ENCODE results near the gene F7. TPM values are rescaled to one million over a fixed set of nuclear protein-coding genes. Genes with fewer than 3 reads are reported as not detected.

The F7 gene
- total RNA-seq, 2 experiments from 2014 or later: 0.20 to 0.45 TPM

DNA sequence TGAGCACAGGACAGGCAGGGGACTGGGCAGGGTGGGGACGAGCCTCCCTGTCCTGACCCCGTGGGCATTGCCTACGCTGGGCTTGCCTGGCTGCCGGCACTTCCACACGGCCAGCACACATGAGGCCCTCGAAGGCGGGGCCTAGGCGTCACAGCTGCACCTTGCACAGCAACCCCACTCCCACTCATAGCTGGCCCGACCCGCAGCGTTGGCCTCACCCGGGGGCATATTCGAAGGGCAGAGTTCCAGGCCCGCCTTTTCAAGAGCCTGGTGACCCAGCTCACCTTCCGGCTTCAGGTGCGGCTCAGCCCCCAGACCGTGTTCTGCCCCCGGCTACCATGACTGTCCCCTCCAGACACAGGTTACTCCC, 36.0 kb downstream of the F7 start:
- intact Hi-C loops (cut with micrococcal nuclease): no loop called here
- H3K36me3 Mint-ChIP-seq (ENCODE audit: low read depth): no peaks in the 10 kb centered on the region
- H3K4me1 Mint-ChIP-seq (ENCODE audit: low read depth): peaks cover 12% of the 10 kb centered on the region
- ChIA-PET CTCF (interaction anchor here (1.0 to 1.2 kb wide), 2 partner anchors 198 to 274 kb away, joined by 3 read pairs; no protein-coding TSS in a partner anchor), POLR2A (interaction anchor here (0.6 kb wide), 1 partner anchor 9 kb away, joined by 3 read pairs; no protein-coding TSS in a partner anchor)
- ATAC-seq: no peak
- no peak overlapping the region for H3K27ac Mint-ChIP-seq
- TF ChIP-seq, protein P1, sequence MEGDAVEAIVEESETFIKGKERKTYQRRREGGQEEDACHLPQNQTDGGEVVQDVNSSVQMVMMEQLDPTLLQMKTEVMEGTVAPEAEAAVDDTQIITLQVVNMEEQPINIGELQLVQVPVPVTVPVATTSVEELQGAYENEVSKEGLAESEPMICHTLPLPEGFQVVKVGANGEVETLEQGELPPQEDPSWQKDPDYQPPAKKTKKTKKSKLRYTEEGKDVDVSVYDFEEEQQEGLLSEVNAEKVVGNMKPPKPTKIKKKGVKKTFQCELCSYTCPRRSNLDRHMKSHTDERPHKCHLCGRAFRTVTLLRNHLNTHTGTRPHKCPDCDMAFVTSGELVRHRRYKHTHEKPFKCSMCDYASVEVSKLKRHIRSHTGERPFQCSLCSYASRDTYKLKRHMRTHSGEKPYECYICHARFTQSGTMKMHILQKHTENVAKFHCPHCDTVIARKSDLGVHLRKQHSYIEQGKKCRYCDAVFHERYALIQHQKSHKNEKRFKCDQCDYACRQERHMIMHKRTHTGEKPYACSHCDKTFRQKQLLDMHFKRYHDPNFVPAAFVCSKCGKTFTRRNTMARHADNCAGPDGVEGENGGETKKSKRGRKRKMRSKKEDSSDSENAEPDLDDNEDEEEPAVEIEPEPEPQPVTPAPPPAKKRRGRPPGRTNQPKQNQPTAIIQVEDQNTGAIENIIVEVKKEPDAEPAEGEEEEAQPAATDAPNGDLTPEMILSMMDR (IDR thresholded peaks at IDR 0.05): no peak
- H3K9me3 Mint-ChIP-seq: no peaks in the 10 kb centered on the region
- H3K27me3 Mint-ChIP-seq: no peaks in the 10 kb centered on the region
- DNase-seq: no peak
- H3K4me3 Mint-ChIP-seq: no peak overlapping the region

GRCh38 chr13:113142876-113143275, 37.3 kb downstream of the F7 start:
- intact Hi-C loops (cut with micrococcal nuclease): no loop called here
- H3K27ac Mint-ChIP-seq: no peak overlapping the region
- no peaks in the 10 kb centered on the region for H3K9me3 Mint-ChIP-seq
- no peak overlapping the region for H3K4me3 Mint-ChIP-seq
- TF ChIP-seq, protein P1 (IDR thresholded peaks at IDR 0.05): no peak
- H3K4me1 Mint-ChIP-seq (ENCODE audit: low read depth): peaks cover 12% of the 10 kb centered on the region
- H3K27me3 Mint-ChIP-seq: no peaks in the 10 kb centered on the region
- ChIA-PET POLR2A (no interaction called here), CTCF (no interaction called here)
- ATAC-seq (no peak), DNase-seq (no peak)
- H3K36me3 Mint-ChIP-seq (ENCODE audit: low read depth): no peaks in the 10 kb centered on the region

DNA sequence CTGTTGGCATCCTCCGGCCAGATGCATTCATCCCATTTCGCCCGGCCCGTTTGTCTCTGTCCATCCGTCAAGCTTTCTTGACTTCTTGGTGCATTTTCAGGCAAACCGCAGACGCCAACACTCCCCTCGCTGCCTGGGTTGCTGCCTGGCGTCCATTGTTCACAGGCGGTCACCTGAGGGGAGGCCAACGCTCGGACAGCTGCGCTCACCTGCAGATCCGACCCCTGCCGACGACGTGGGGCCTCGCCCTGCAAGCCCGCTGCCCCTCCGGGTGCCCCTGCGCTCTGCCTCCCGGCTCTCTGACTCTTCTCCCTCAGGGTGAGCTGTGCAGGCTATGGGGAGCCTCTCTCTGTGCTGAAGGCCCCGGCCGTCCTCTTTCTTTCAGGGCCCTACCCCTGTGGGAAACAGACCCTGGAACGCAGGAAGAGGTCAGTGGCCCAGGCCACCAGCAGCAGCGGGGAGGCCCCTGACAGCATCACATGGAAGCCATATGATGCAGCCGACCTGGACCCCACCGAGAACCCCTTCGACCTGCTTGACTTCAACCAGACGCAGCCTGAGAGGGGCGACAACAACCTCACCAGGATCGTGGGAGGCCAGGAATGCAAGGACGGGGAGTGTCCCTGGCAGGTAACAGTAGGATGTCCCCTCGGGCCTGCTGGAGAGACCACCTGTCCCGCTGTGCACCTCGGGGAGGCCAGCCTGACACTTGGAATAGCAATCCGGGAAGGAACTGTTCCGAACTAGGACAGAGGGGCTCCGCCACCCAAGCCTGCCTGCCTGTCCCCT, 38.1 kb downstream of the F7 start:
- ATAC-seq (no peak), DNase-seq (no peak)
- Mint-ChIP-seq H3K4me1 (ENCODE audit: low read depth) (peaks cover 12% of the 10 kb centered on the region), H3K4me3 (no peak overlapping the region), H3K36me3 (ENCODE audit: low read depth) (no peaks in the 10 kb centered on the region), H3K27me3 (no peaks in the 10 kb centered on the region), H3K9me3 (no peaks in the 10 kb centered on the region), H3K27ac (no peak overlapping the region)
- POLR2A ChIA-PET: no interaction called here
- CTCF ChIA-PET: no interaction called here
- TF ChIP-seq, protein P1 (IDR thresholded peaks at IDR 0.05): no peak
- intact Hi-C loops (cut with micrococcal nuclease): no loop called here

GRCh38 chr13:113144255-113144629, 38.7 kb downstream of the F7 start:
- ChIA-PET CTCF (no interaction called here), POLR2A (no interaction called here)
- DNase-seq (no peak), ATAC-seq (no peak)
- Mint-ChIP-seq H3K27ac (no peak overlapping the region), H3K36me3 (ENCODE audit: low read depth) (no peaks in the 10 kb centered on the region), H3K4me1 (ENCODE audit: low read depth) (peaks cover 12% of the 10 kb centered on the region), H3K4me3 (no peak overlapping the region), H3K27me3 (no peaks in the 10 kb centered on the region), H3K9me3 (no peaks in the 10 kb centered on the region)
- TF ChIP-seq, protein P1 (IDR thresholded peaks at IDR 0.05): no peak
- intact Hi-C loops (cut with micrococcal nuclease): no loop called here

DNA sequence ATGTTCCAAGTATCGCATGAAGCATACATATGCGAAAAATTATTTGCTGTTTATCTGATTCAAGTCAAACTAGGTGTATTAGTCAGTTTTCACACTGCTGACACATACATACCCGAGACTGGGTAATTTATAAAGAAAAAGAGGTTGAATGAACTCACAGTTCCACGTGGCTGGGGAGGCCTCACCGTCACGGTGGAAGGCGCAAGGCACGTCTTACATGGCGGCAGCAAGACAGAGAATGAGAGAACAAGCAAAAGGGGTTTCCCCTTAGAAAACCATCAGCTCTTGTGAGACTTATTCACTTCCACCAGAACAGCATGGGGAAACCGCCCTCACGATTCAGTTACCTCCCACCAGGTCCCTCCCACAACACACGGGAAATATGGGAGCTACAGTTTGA, 39.9 kb downstream of the F7 start:
- ChIA-PET POLR2A (interaction anchor here (0.8 to 1.1 kb wide), 2 partner anchors 12 to 64 kb away, joined by 4 to 5 read pairs; partner anchors contain the start of gene CUL4A), CTCF (interaction anchor here (1.1 to 2.1 kb wide), 3 partner anchors 14 to 62 kb away, joined by 3 to 5 read pairs (median 4); no protein-coding TSS in a partner anchor)
- peaks cover 12% of the 10 kb centered on the region for H3K4me1 Mint-ChIP-seq (ENCODE audit: low read depth)
- ATAC-seq (peak; percentile 67), DNase-seq (peak; percentile 60)
- TF ChIP-seq, protein P1 (IDR thresholded peaks at IDR 0.05): no peak
- no peaks in the 10 kb centered on the region for H3K9me3 Mint-ChIP-seq
- intact Hi-C loops (cut with micrococcal nuclease): no loop called here
- no peak overlapping the region for H3K4me3 Mint-ChIP-seq
- no peaks in the 10 kb centered on the region for H3K27me3 Mint-ChIP-seq
- H3K27ac Mint-ChIP-seq: no peak overlapping the region
- no peaks in the 10 kb centered on the region for H3K36me3 Mint-ChIP-seq (ENCODE audit: low read depth)

All from activated CD8-positive, alpha-beta T cell treated with anti-CD3 and anti-CD28 coated beads for 36 hours (primary cell).